HG03060 (cell line): ENCODE results near the gene SLC5A11.

Source experiments
- ATAC-seq: cut with Tn5 transposase; IDR thresholded peaks from one replicate; pipeline ENCODE4 v1.9.1; 2021; ENCODE audit warnings: low read depth, moderate number of reproducible peaks; ENCODE audit not compliant: unreplicated experiment

Gene SLC5A11

GRCh38 chr16:24915576-24915975 is 69.8 kb downstream of the SLC5A11 start:
- ATAC-seq: no peak

- no peak for ATAC-seq
Observed at GRCh38 chr16:24917236-24917635, 71.5 kb downstream of the SLC5A11 start.

- no peak for ATAC-seq
Observed at GRCh38 chr16:24917891-24918290, 72.1 kb downstream of the SLC5A11 start.

GRCh38 chr16:24918641-24919040 is 72.9 kb downstream of the SLC5A11 start:
- ATAC-seq: no peak

GRCh38 chr16:24919536-24919935 is 73.8 kb downstream of the SLC5A11 start:
- no peak for ATAC-seq

GRCh38 chr16:24920568-24920967 is 74.8 kb downstream of the SLC5A11 start:
- no peak for ATAC-seq

- no peak for ATAC-seq
Observed at GRCh38 chr16:24921229-24921628, 75.5 kb downstream of the SLC5A11 start.

- no peak for ATAC-seq
Observed at GRCh38 chr16:24925163-24925562, 79.4 kb downstream of the SLC5A11 start.

GRCh38 chr16:24929409-24929808 is 83.6 kb downstream of the SLC5A11 start:
- no peak for ATAC-seq

- no peak for ATAC-seq
Observed at GRCh38 chr16:24930440-24930839, 84.7 kb downstream of the SLC5A11 start.

- no peak for ATAC-seq
Observed at GRCh38 chr16:24931091-24931490, 85.3 kb downstream of the SLC5A11 start.

GRCh38 chr16:24935336-24935735 is 89.6 kb downstream of the SLC5A11 start:
- no peak for ATAC-seq

GRCh38 chr16:24936151-24936550 is 90.4 kb downstream of the SLC5A11 start:
- ATAC-seq: no peak

GRCh38 chr16:24939224-24939623 is 93.5 kb downstream of the SLC5A11 start:
- ATAC-seq: no peak

- ATAC-seq: no peak
Observed at GRCh38 chr16:24939738-24940137, 94.0 kb downstream of the SLC5A11 start.

- no peak for ATAC-seq
Observed at GRCh38 chr16:24943471-24943870, 97.7 kb downstream of the SLC5A11 start.

- ATAC-seq: no peak
Observed at GRCh38 chr16:24944206-24944605, 98.4 kb downstream of the SLC5A11 start.

GRCh38 chr16:24946155-24946554 is 100.4 kb downstream of the SLC5A11 start:
- ATAC-seq: no peak

- ATAC-seq: no peak
Observed at GRCh38 chr16:24950275-24950674, 104.5 kb downstream of the SLC5A11 start.

GRCh38 chr16:24953306-24953705 is 107.5 kb downstream of the SLC5A11 start:
- ATAC-seq: no peak

GRCh38 chr16:24953721-24954120 is 108.0 kb downstream of the SLC5A11 start:
- no peak for ATAC-seq

GRCh38 chr16:24954137-24954536 is 108.4 kb downstream of the SLC5A11 start:
- no peak for ATAC-seq

- no peak for ATAC-seq
Observed at GRCh38 chr16:24955975-24956731, 110.4 kb downstream of the SLC5A11 start.
